ENCODE measurements around the gene PAWR. TPM values are rescaled to one million over a fixed set of nuclear protein-coding genes. Genes with fewer than 3 reads are reported as not detected.

Gene PAWR
- total and polyA plus RNA-seq, 2 donors (not counting 3 experiments of a cell fraction or from before 2014, with no cell fraction given) = 18.3 to 154 TPM

DNA sequence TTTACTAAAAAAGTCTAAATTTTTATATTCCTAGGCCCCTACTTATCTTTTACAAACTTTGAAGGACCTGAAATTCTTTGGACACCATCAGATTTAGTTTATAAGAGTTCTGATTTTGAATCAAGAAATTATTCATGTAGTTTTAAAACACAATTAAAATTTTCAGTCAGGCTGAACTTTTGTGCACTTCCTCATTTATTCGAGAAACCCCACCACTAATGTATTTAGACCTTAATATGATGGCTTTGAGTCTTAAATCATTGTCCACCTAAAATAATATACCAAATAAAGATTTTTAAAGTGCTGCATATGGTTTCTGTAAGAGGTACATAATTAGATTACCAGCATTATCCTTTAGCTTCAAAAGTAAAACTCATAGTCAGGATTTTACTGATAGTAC lies 103.4 kb downstream of the PAWR start:
- Histone ChIP-seq H3K27ac (ENCODE audit: insufficient read depth, low read depth, low read length) (no peak overlapping the region), H3K4me1 (ENCODE audit: control insufficient read depth, extremely low read depth, insufficient read depth, low read length) (no peaks in the 10 kb centered on the region), H3K4me2 (ENCODE audit: insufficient read depth, low read length) (no peak overlapping the region), H3K9me3 (replicated peaks; ENCODE audit: control insufficient read depth, insufficient read depth, low read length) (no peaks in the 10 kb centered on the region), H3K27me3 (ENCODE audit: control insufficient read depth in 2 of 2, insufficient read depth in 2 of 2, low read length in 2 of 2) (no peaks in the 10 kb centered on the region), H4K20me1 (replicated peaks; ENCODE audit: control insufficient read depth, extremely low read depth, insufficient read depth, low read length) (no peaks in the 10 kb centered on the region), H3K9me1 (replicated peaks; ENCODE audit: control insufficient read depth, extremely low read depth, insufficient read depth, low read length) (no peaks in the 10 kb centered on the region), H3K79me2 (ENCODE audit: control insufficient read depth, insufficient read depth, low read length) (peaks cover 2% of the 10 kb centered on the region), H3K36me3 (ENCODE audit: control insufficient read depth in 2 of 2, extremely low read depth in 1 of 2, insufficient read depth in 2 of 2, low read length in 2 of 2) (peaks cover 2 to 8% of the 10 kb centered on the region in 2 experiments), H3K4me3 (replicated peaks in 1 of 3; ENCODE audit: insufficient read depth in 1 of 3, low read depth in 1 of 3, low read length in 3 of 3) (no peak overlapping the region), H3K9ac (replicated peaks; ENCODE audit: extremely low read depth, insufficient read depth, low read length) (no peak overlapping the region), H2AFZ (ENCODE audit: low read depth, low read length) (no peak overlapping the region)
- TF ChIP-seq, protein P1, sequence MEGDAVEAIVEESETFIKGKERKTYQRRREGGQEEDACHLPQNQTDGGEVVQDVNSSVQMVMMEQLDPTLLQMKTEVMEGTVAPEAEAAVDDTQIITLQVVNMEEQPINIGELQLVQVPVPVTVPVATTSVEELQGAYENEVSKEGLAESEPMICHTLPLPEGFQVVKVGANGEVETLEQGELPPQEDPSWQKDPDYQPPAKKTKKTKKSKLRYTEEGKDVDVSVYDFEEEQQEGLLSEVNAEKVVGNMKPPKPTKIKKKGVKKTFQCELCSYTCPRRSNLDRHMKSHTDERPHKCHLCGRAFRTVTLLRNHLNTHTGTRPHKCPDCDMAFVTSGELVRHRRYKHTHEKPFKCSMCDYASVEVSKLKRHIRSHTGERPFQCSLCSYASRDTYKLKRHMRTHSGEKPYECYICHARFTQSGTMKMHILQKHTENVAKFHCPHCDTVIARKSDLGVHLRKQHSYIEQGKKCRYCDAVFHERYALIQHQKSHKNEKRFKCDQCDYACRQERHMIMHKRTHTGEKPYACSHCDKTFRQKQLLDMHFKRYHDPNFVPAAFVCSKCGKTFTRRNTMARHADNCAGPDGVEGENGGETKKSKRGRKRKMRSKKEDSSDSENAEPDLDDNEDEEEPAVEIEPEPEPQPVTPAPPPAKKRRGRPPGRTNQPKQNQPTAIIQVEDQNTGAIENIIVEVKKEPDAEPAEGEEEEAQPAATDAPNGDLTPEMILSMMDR (IDR thresholded peaks at IDR 0.05; ENCODE audit: extremely low read depth in 1 of 2, insufficient read depth in 1 of 2, low read depth in 1 of 2, low read length in 2 of 2) = no peak
- no peak for TF ChIP-seq JUN (IDR thresholded peaks at IDR 0.05; ENCODE audit: borderline replicate concordance, insufficient read depth, insufficient read length, low read depth)
- no peak for TF ChIP-seq MYC (IDR thresholded peaks at IDR 0.05; ENCODE audit: low read depth, low read length)
- no peak for TF ChIP-seq POLR2AphosphoS5 (IDR thresholded peaks at IDR 0.05; ENCODE audit: insufficient read depth, low read depth, low read length)
- TF ChIP-seq EZH2 (IDR thresholded peaks at IDR 0.05; ENCODE audit: borderline replicate concordance, low read depth, low read length, severe bottlenecking) = no peak
- TF ChIP-seq, protein P2, sequence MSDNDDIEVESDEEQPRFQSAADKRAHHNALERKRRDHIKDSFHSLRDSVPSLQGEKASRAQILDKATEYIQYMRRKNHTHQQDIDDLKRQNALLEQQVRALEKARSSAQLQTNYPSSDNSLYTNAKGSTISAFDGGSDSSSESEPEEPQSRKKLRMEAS (IDR thresholded peaks at IDR 0.05; ENCODE audit: insufficient read depth, insufficient read length) = no peak
- TF ChIP-seq POLR2A (IDR thresholded peaks at IDR 0.05; ENCODE audit: low read depth, low read length) = no peak
- no peak for TF ChIP-seq FOS (IDR thresholded peaks at IDR 0.05; ENCODE audit: borderline replicate concordance, insufficient read depth, low read length)
- BruUV-seq (replicated peaks) = no TSS peak
- dilution Hi-C loops (cut with MboI; ENCODE audit: extremely low pct_ligation_motif_present, low sequenced_read_pairs) (no loop called here), intact Hi-C loops (cut with micrococcal nuclease) (no loop called here)
- POLR2A ChIA-PET = no interaction called here
- DNase-seq (ENCODE audit: low read depth, low spot score) = no peak
- CTCF ChIA-PET = interaction anchor here (1.7 kb wide), 1 partner anchor 28 kb away, joined by 3 read pairs; no protein-coding TSS in a partner anchor
- FAIRE-seq = no peak

All from endothelial cell of umbilical vein (primary cell).